Body of pancreas (tissue), 4 donors: ENCODE measurements around the gene MBNL1.

ENCODE experiments used
- CTCF ChIP-seq, 7 experiments: fragments of 450-650 bp in 4 of 7; fragments of 200-600 bp in 3 of 7; sonication (generic) in 3 of 7; IDR thresholded peaks; one replicate each; pipeline ENCODE4 v1.5.1; 2016 to 2019; ENCODE audit warnings: antibody characterized with exemption in 7 of 7
- POLR2A ChIP-seq, 3 donors: fragments of 450-650 bp; IDR thresholded peaks; one replicate each; pipeline ENCODE4 v1.6.1; 2016; ENCODE audit warnings: antibody characterized with exemption in 3 of 3, mild to moderate bottlenecking in 2 of 3

- TF ChIP-seq CTCF (IDR thresholded peaks at IDR 0.05) (no peak), POLR2A (IDR thresholded peaks at IDR 0.05) (no peak)
These were observed 170.0 kb downstream of the MBNL1 start for GRCh38 chr3:152438706-152439105.
